Measurements from ENCODE around the gene MCC.

GRCh38 chr5:113147101-113147508 is 341.1 kb downstream of the MCC start:
- TF ChIP-seq EZH2 (IDR thresholded peaks at IDR 0.05) (no peak), CTCF (IDR thresholded peaks at IDR 0.05) (no peak), EZH2phosphoT487 (IDR thresholded peaks at IDR 0.05) (no peak)
